ENCODE results near the gene AGTRAP.

GRCh38 chr1:11730429-11730891, 5.5 kb upstream of the AGTRAP start:
- TF ChIP-seq SIN3A (IDR thresholded peaks at IDR 0.05; ENCODE audit: borderline replicate concordance, insufficient read depth, low read length): no peak
- no peak for TF ChIP-seq REST (IDR thresholded peaks at IDR 0.05; ENCODE audit: insufficient read depth in 1 of 2, low read depth in 2 of 2, low read length in 2 of 2)
- TF ChIP-seq TAF1 (IDR thresholded peaks at IDR 0.05; ENCODE audit: borderline replicate concordance, insufficient read depth, low read length): no peak
- TF ChIP-seq POLR2AphosphoS5 (IDR thresholded peaks at IDR 0.05; ENCODE audit: low read depth, low read length): no peak
- no peak for TF ChIP-seq FOXP2 (optimal IDR thresholded peaks at IDR 0.05; ENCODE audit: borderline replicate concordance, extremely low read depth, extremely low read length, insufficient read depth)

Measured in PFSK-1 (cell line).